K562 (cell line): Measurements from ENCODE around the gene CNGA1. TPM values are rescaled to one million over a fixed set of nuclear protein-coding genes. Genes with fewer than 3 reads are reported as not detected.

ENCODE experiments used
- ATAC-seq: fragments of 200-7000 bp; cut with Tn5 transposase; 3 replicates; pipeline ENCODE4 v1.9.1; 2020; ENCODE audit warnings: moderate library complexity
- BruUV-seq: library from RNA; stranded (reverse); fragments of 400-500 nt; replicated peaks from 2 replicates; lab custom pipeline; 2021; lab: Mats Ljungman, UMichigan
- CTCF ChIA-PET: fragments of 300-600 bp; formaldehyde crosslinking; extraction: SDS; loops from one replicate; lab custom pipeline; 2021; ENCODE audit warnings: low intra/inter-chr PET ratio; lab: Yijun Ruan, JAX
- POLR2A ChIA-PET: fragments of 300-600, 350-650 bp; sonication (Branson Sonifier 250); formaldehyde crosslinking; extraction: SDS; loops from one replicate; lab custom pipeline; 2021; ENCODE audit warnings: antibody characterized with exemption, inconsistent platforms; lab: Yijun Ruan, JAX
- DNase-seq, 4 experiments: peaks; one replicate each; pipeline versions ENCODE4 v3.0.0 to v3.0.0-alpha.2; 2011 to 2018; ENCODE audit warnings: low spot score in 3 of 4, mixed read lengths in 3 of 4; ENCODE audit errors: extremely low read depth in 1 of 4
- FAIRE-seq: peaks from 2 replicates; lab custom pipeline; 2011; peaks lifted over from hg19 to GRCh38; lab: Jason Lieb, UNC
- H2AFZ ChIP-seq: 2 replicates; pipeline ENCODE4 v1.6.0; 2011; ENCODE audit warnings: low read depth, low read length, control low read depth, inconsistent platforms
- H3K27ac ChIP-seq: fragments of 200-600 bp; 3 replicates; pipeline ENCODE4 v1.8.0; 2011; ENCODE audit warnings: low read depth, mild to moderate bottlenecking, control low read depth, inconsistent platforms, low read length, moderate library complexity, mixed read lengths; ENCODE audit errors: extremely low read depth
- H3K27me3 ChIP-seq, 2 experiments: fragments of 300-600 bp in 1 of 2; 2 replicates in 1 of 2; 3 replicates in 1 of 2; pipeline versions ENCODE4 v1.6.0 to v1.8.0; 2011; ENCODE audit warnings: inconsistent platforms in 2 of 2, low read length in 2 of 2, mild to moderate bottlenecking in 1 of 2, mixed read lengths in 1 of 2, moderate library complexity in 1 of 2; ENCODE audit not compliant: control insufficient read depth in 2 of 2, insufficient read depth in 2 of 2
- H3K36me3 ChIP-seq: fragments of 300-600 bp; 3 replicates; pipeline ENCODE4 v1.8.0; 2011; ENCODE audit warnings: mild to moderate bottlenecking, low read length, inconsistent platforms; ENCODE audit not compliant: control insufficient read depth, insufficient read depth
- H3K4me1 ChIP-seq, 2 experiments: fragments of 200-600 bp in 1 of 2; replicated peaks in 1 of 2; 2 replicates in 1 of 2; 3 replicates in 1 of 2; pipeline versions ENCODE4 v1.5.1 to v1.8.0; 2011; ENCODE audit warnings: inconsistent platforms in 2 of 2, low read length in 2 of 2, mild to moderate bottlenecking in 1 of 2, mixed read lengths in 1 of 2, moderate library complexity in 1 of 2; ENCODE audit not compliant: control insufficient read depth in 2 of 2, insufficient read depth in 2 of 2
- H3K4me2 ChIP-seq: 2 replicates; pipeline ENCODE4 v1.6.1; 2011; ENCODE audit warnings: low read length, control low read depth, inconsistent platforms, mixed read lengths; ENCODE audit not compliant: insufficient read depth
- H3K4me3 ChIP-seq: fragments of 200-600 bp; sonication (generic), shearing (Covaris generic); 2 replicates; pipeline ENCODE4 v1.5.1; 2016; ENCODE audit warnings: control low read depth, inconsistent platforms
- H3K79me2 ChIP-seq: fragments of 200-600 bp; 3 replicates; pipeline ENCODE4 v1.8.0; 2011; ENCODE audit warnings: low read length, inconsistent platforms; ENCODE audit not compliant: control insufficient read depth, insufficient read depth
- H3K9ac ChIP-seq, 2 experiments: 2 replicates each; pipeline versions ENCODE4 v1.6.0 to v1.6.1; 2011; ENCODE audit warnings: low read depth in 2 of 2, low read length in 2 of 2, control low read depth in 1 of 2, inconsistent platforms in 1 of 2, mild to moderate bottlenecking in 1 of 2, mixed read lengths in 1 of 2; ENCODE audit not compliant: insufficient read depth in 1 of 2
- H3K9me1 ChIP-seq: one replicate; pipeline ENCODE4 v1.6.0; 2011; ENCODE audit warnings: inconsistent platforms, mild to moderate bottlenecking, low read length, moderate library complexity; ENCODE audit not compliant: control insufficient read depth, insufficient read depth
- H3K9me3 ChIP-seq: replicated peaks from 2 replicates; pipeline ENCODE4 v1.5.1; 2011; ENCODE audit warnings: low read depth, low read length, inconsistent platforms; ENCODE audit not compliant: control insufficient read depth, insufficient read depth
- H4K20me1 ChIP-seq: replicated peaks from 2 replicates; pipeline ENCODE4 v1.6.1; 2011; ENCODE audit warnings: low read length, inconsistent platforms, mixed read lengths; ENCODE audit not compliant: control insufficient read depth, insufficient read depth
- CBX3 ChIP-seq, 2 experiments: IDR thresholded peaks; 1 replicate in 1 of 2; 2 replicates in 1 of 2; pipeline ENCODE4 v1.6.1; 2012; ENCODE audit warnings: inconsistent platforms in 2 of 2, low read length in 2 of 2, borderline replicate concordance in 1 of 2, control low read depth in 1 of 2
- PCBP2 ChIP-seq: fragments of 200-400 bp; formaldehyde crosslinking; IDR thresholded peaks from 2 replicates; pipeline ENCODE4 v1.6.1; 2018; ENCODE audit warnings: low read length, low read depth, mild to moderate bottlenecking, moderate library complexity; ENCODE audit not compliant: poor library complexity, severe bottlenecking
- TARDBP ChIP-seq: fragments of 450-650 bp; IDR thresholded peaks from 2 replicates; pipeline ENCODE4 v1.6.1; 2016
- in situ Hi-C: fragments of 300-500 bp; cut with MboI; formaldehyde crosslinking; loops from 4 replicates; pipeline ENCODE4 v1.15.0; 2018; ENCODE audit warnings: inconsistent platforms, mixed read lengths
- intact Hi-C: fragments of 100-400 bp; cut with micrococcal nuclease; formaldehyde crosslinking; loops from 2 replicates; pipeline ENCODE4 v1.14.2; 2022
- polyA plus RNA-seq, 8 experiments: library from polyadenylated mRNA; depleted of rRNA in 4 of 8; stranded (reverse) in 5 of 8; unstranded in 3 of 8; fragments of >200 nt; fragmentation: Nextera tagmentation in 2 of 8; fragmentation: Illumina TruSeq in 1 of 8; extraction: Ambion mirVana in 2 of 8; extraction: Trizol in 1 of 8; gene quantifications; 2 replicates each; pipeline versions ENCODE4 v1.2.1 to v1.2.3, GENCODE V29; 2011 to 2014; ENCODE audit warnings: inconsistent platforms in 1 of 8, missing spikeins in 1 of 8
- total RNA-seq, 7 experiments: library from RNA; depleted of rRNA in 6 of 7; stranded (reverse); fragments of >200 nt in 6 of 7; fragmentation: Illumina TruSeq in 2 of 7; extraction: Trizol in 2 of 7; gene quantifications; 2 replicates each; pipeline versions ENCODE4 v1.2.1 to v1.2.3, GENCODE V29; 2011 to 2021; ENCODE audit warnings: low replicate concordance in 1 of 7
- TF ChIP-seq, protein P1 (sequence below): fragments of 250-450 bp; sonication (Bioruptor Pico); IDR thresholded peaks from 2 replicates; pipeline ENCODE4 v1.4.0; 2020; ENCODE audit warnings: mild to moderate bottlenecking

Gene CNGA1
- total and polyA plus RNA-seq, 9 of the 15 experiments (the other 6 are each of a cell fraction or from before 2014, with no cell fraction given), result 0.03 to 0.29 (median 0.04) TPM; not detected in 5

DNA sequence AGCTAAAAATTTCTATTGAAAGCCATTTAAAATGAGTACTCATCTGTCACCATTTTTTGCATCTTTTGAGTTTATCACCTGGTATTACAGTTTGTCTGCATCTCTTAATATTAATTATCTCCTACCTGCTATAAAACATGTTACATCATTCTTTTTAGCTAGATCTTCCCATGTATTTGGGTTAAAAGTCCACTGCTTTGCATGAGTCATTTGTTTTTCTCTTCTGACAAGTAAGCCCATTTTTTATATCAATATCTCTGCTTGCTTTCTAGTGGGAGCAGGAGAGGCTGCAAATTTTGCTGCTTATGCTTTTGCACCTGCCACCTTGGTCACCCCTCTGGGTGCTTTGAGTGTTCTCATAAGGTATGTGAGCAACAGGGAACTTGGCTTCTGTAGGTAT, 16.2 kb upstream of the CNGA1 start:
- no peak for ATAC-seq
- FAIRE-seq, result no peak
- DNase-seq, result no peak
- POLR2A ChIA-PET, result interaction anchor here (1.1 to 1.5 kb wide), 2 partner anchors 9 to 13 kb away, joined by 3 to 4 read pairs; no protein-coding TSS in a partner anchor
- Histone ChIP-seq H2AFZ (no peak overlapping the region), H3K27me3 (no peaks in the 10 kb centered on the region), H3K4me2 (no peak overlapping the region), H3K9me1 (no peaks in the 10 kb centered on the region), H3K27ac (no peak overlapping the region), H3K9ac (no peak overlapping the region), H3K4me1 (no peaks in the 10 kb centered on the region), H3K9me3 (no peaks in the 10 kb centered on the region), H3K79me2 (no peaks in the 10 kb centered on the region), H3K4me3 (no peak overlapping the region), H3K36me3 (no peaks in the 10 kb centered on the region), H4K20me1 (no peaks in the 10 kb centered on the region)
- intact Hi-C loops, result no loop called here
- BruUV-seq, result no TSS peak
- in situ Hi-C loops, result no loop called here
- CTCF ChIA-PET, result no interaction called here
- TF ChIP-seq CBX3 (IDR thresholded peaks at IDR 0.05; ENCODE audit: borderline replicate concordance in 1 of 2, low read length in 2 of 2) (no peak), TARDBP (no peak), PCBP2 (no peak)
- TF ChIP-seq, protein P1, sequence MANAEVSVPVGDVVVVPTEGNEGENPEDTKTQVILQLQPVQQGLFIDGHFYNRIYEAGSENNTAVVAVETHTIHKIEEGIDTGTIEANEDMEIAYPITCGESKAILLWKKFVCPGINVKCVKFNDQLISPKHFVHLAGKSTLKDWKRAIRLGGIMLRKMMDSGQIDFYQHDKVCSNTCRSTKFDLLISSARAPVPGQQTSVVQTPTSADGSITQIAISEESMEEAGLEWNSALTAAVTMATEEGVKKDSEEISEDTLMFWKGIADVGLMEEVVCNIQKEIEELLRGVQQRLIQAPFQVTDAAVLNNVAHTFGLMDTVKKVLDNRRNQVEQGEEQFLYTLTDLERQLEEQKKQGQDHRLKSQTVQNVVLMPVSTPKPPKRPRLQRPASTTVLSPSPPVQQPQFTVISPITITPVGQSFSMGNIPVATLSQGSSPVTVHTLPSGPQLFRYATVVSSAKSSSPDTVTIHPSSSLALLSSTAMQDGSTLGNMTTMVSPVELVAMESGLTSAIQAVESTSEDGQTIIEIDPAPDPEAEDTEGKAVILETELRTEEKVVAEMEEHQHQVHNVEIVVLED (CRISPR knock-in tag), result no peak
